ENCODE data around the gene SLC25A36.

SLC25A36 gene

GRCh38 chr3:140913728-140914127 lies 27.9 kb upstream of the SLC25A36 start:
- Histone ChIP-seq H3K27me3 (ENCODE audit: low read depth, low read length) (no peaks in the 10 kb centered on the region), H3K27ac (ENCODE audit: low read length) (no peak overlapping the region), H3K4me3 (ENCODE audit: low read depth in 1 of 2, low read length in 2 of 2) (no peak overlapping the region), H3K4me1 (ENCODE audit: control insufficient read depth in 1 of 2, insufficient read depth in 2 of 2, low read length in 2 of 2) (no peaks in the 10 kb centered on the region), H3K9me3 (ENCODE audit: control insufficient read depth in 1 of 2, low read length in 2 of 2) (no peaks in the 10 kb centered on the region), H3K36me3 (ENCODE audit: control insufficient read depth in 1 of 2, insufficient read depth in 2 of 2, low read length in 2 of 2) (no peaks in the 10 kb centered on the region)

- no peaks in the 10 kb centered on the region for H3K27me3 ChIP-seq (ENCODE audit: low read depth, low read length)
- no peaks in the 10 kb centered on the region for H3K36me3 ChIP-seq (ENCODE audit: control insufficient read depth in 1 of 2, insufficient read depth in 2 of 2, low read length in 2 of 2)
- H3K4me3 ChIP-seq (ENCODE audit: low read depth in 1 of 2, low read length in 2 of 2), result no peak overlapping the region
- H3K9me3 ChIP-seq (ENCODE audit: control insufficient read depth in 1 of 2, low read length in 2 of 2), result no peaks in the 10 kb centered on the region
- H3K27ac ChIP-seq (ENCODE audit: low read length), result no peak overlapping the region
- no peaks in the 10 kb centered on the region for H3K4me1 ChIP-seq (ENCODE audit: control insufficient read depth in 1 of 2, insufficient read depth in 2 of 2, low read length in 2 of 2)
Observed at GRCh38 chr3:140914384-140914945, 27.2 kb upstream of the SLC25A36 start.

GRCh38 chr3:140916603-140917002 lies 25.0 kb upstream of the SLC25A36 start:
- Histone ChIP-seq H3K4me1 (ENCODE audit: control insufficient read depth in 1 of 2, insufficient read depth in 2 of 2, low read length in 2 of 2) (no peaks in the 10 kb centered on the region), H3K9me3 (ENCODE audit: control insufficient read depth in 1 of 2, low read length in 2 of 2) (no peaks in the 10 kb centered on the region), H3K27me3 (ENCODE audit: low read depth, low read length) (no peaks in the 10 kb centered on the region), H3K27ac (ENCODE audit: low read length) (no peak overlapping the region), H3K4me3 (ENCODE audit: low read depth in 1 of 2, low read length in 2 of 2) (no peak overlapping the region), H3K36me3 (ENCODE audit: control insufficient read depth in 1 of 2, insufficient read depth in 2 of 2, low read length in 2 of 2) (no peaks in the 10 kb centered on the region)

- Histone ChIP-seq H3K36me3 (ENCODE audit: control insufficient read depth in 1 of 2, insufficient read depth in 2 of 2, low read length in 2 of 2) (no peaks in the 10 kb centered on the region), H3K9me3 (ENCODE audit: control insufficient read depth in 1 of 2, low read length in 2 of 2) (no peaks in the 10 kb centered on the region), H3K4me1 (ENCODE audit: control insufficient read depth in 1 of 2, insufficient read depth in 2 of 2, low read length in 2 of 2) (no peaks in the 10 kb centered on the region), H3K4me3 (ENCODE audit: low read depth in 1 of 2, low read length in 2 of 2) (no peak overlapping the region), H3K27me3 (ENCODE audit: low read depth, low read length) (no peaks in the 10 kb centered on the region), H3K27ac (ENCODE audit: low read length) (no peak overlapping the region)
Observed at GRCh38 chr3:140917772-140918171, 23.9 kb upstream of the SLC25A36 start.

GRCh38 chr3:140920029-140920428 lies 21.6 kb upstream of the SLC25A36 start:
- Histone ChIP-seq H3K4me1 (ENCODE audit: control insufficient read depth in 1 of 2, insufficient read depth in 2 of 2, low read length in 2 of 2) (no peaks in the 10 kb centered on the region), H3K4me3 (ENCODE audit: low read depth in 1 of 2, low read length in 2 of 2) (no peak overlapping the region), H3K27ac (ENCODE audit: low read length) (no peak overlapping the region), H3K36me3 (ENCODE audit: control insufficient read depth in 1 of 2, insufficient read depth in 2 of 2, low read length in 2 of 2) (no peaks in the 10 kb centered on the region), H3K27me3 (ENCODE audit: low read depth, low read length) (no peaks in the 10 kb centered on the region), H3K9me3 (ENCODE audit: control insufficient read depth in 1 of 2, low read length in 2 of 2) (no peaks in the 10 kb centered on the region)

GRCh38 chr3:140922634-140923033 lies 19.0 kb upstream of the SLC25A36 start:
- Histone ChIP-seq H3K4me3 (ENCODE audit: low read depth in 1 of 2, low read length in 2 of 2) (no peak overlapping the region), H3K27ac (ENCODE audit: low read length) (no peak overlapping the region), H3K9me3 (ENCODE audit: control insufficient read depth in 1 of 2, low read length in 2 of 2) (no peaks in the 10 kb centered on the region), H3K27me3 (ENCODE audit: low read depth, low read length) (no peaks in the 10 kb centered on the region), H3K36me3 (ENCODE audit: control insufficient read depth in 1 of 2, insufficient read depth in 2 of 2, low read length in 2 of 2) (no peaks in the 10 kb centered on the region), H3K4me1 (ENCODE audit: control insufficient read depth in 1 of 2, insufficient read depth in 2 of 2, low read length in 2 of 2) (no peaks in the 10 kb centered on the region)

- Histone ChIP-seq H3K27me3 (ENCODE audit: low read depth, low read length) (no peaks in the 10 kb centered on the region), H3K27ac (ENCODE audit: low read length) (no peak overlapping the region)
Observed at GRCh38 chr3:140924097-140924873, 17.4 kb upstream of the SLC25A36 start.

GRCh38 chr3:140927279-140928069 lies 14.2 kb upstream of the SLC25A36 start:
- Histone ChIP-seq H3K36me3 (ENCODE audit: control insufficient read depth in 1 of 2, insufficient read depth in 2 of 2, low read length in 2 of 2) (no peaks in the 10 kb centered on the region), H3K4me1 (ENCODE audit: control insufficient read depth in 1 of 2, insufficient read depth in 2 of 2, low read length in 2 of 2) (no peaks in the 10 kb centered on the region), H3K9me3 (ENCODE audit: control insufficient read depth in 1 of 2, low read length in 2 of 2) (no peaks in the 10 kb centered on the region), H3K27ac (ENCODE audit: low read length) (no peak overlapping the region), H3K27me3 (ENCODE audit: low read depth, low read length) (no peaks in the 10 kb centered on the region), H3K4me3 (ENCODE audit: low read depth in 1 of 2, low read length in 2 of 2) (no peak overlapping the region)

More at GRCh38 chr3:140924097-140924873, 17.4 kb upstream of the SLC25A36 start:
- no peaks in the 10 kb centered on the region for H3K4me1 ChIP-seq (ENCODE audit: control insufficient read depth in 1 of 2, insufficient read depth in 2 of 2, low read length in 2 of 2)
- H3K4me3 ChIP-seq (ENCODE audit: low read depth in 1 of 2, low read length in 2 of 2), result no peak overlapping the region
- no peaks in the 10 kb centered on the region for H3K9me3 ChIP-seq (ENCODE audit: control insufficient read depth in 1 of 2, low read length in 2 of 2)
- no peaks in the 10 kb centered on the region for H3K36me3 ChIP-seq (ENCODE audit: control insufficient read depth in 1 of 2, insufficient read depth in 2 of 2, low read length in 2 of 2)

GRCh38 chr3:140929446-140929845 lies 12.2 kb upstream of the SLC25A36 start:
- H3K4me1 ChIP-seq (ENCODE audit: control insufficient read depth in 1 of 2, insufficient read depth in 2 of 2, low read length in 2 of 2), result no peaks in the 10 kb centered on the region
- H3K27me3 ChIP-seq (ENCODE audit: low read depth, low read length), result no peaks in the 10 kb centered on the region
- H3K4me3 ChIP-seq (ENCODE audit: low read depth in 1 of 2, low read length in 2 of 2), result no peak overlapping the region
- H3K36me3 ChIP-seq (ENCODE audit: control insufficient read depth in 1 of 2, insufficient read depth in 2 of 2, low read length in 2 of 2), result no peaks in the 10 kb centered on the region
- H3K27ac ChIP-seq (ENCODE audit: low read length), result no peak overlapping the region
- no peaks in the 10 kb centered on the region for H3K9me3 ChIP-seq (ENCODE audit: control insufficient read depth in 1 of 2, low read length in 2 of 2)

GRCh38 chr3:140931016-140931454 lies 10.6 kb upstream of the SLC25A36 start:
- no peaks in the 10 kb centered on the region for H3K27me3 ChIP-seq (ENCODE audit: low read depth, low read length)
- no peak overlapping the region for H3K4me3 ChIP-seq (ENCODE audit: low read depth in 1 of 2, low read length in 2 of 2)

GRCh38 chr3:140931801-140932200 lies 9.8 kb upstream of the SLC25A36 start:
- H3K4me3 ChIP-seq (ENCODE audit: low read depth in 1 of 2, low read length in 2 of 2), result no peak overlapping the region
- H3K4me1 ChIP-seq (ENCODE audit: control insufficient read depth in 1 of 2, insufficient read depth in 2 of 2, low read length in 2 of 2), result no peaks in the 10 kb centered on the region
- no peak overlapping the region for H3K27ac ChIP-seq (ENCODE audit: low read length)
- peaks cover 0 to 2% of the 10 kb centered on the region in 2 donors for H3K9me3 ChIP-seq (ENCODE audit: control insufficient read depth in 1 of 2, low read length in 2 of 2)
- H3K27me3 ChIP-seq (ENCODE audit: low read depth, low read length), result no peaks in the 10 kb centered on the region
- H3K36me3 ChIP-seq (ENCODE audit: control insufficient read depth in 1 of 2, insufficient read depth in 2 of 2, low read length in 2 of 2), result no peaks in the 10 kb centered on the region

More at GRCh38 chr3:140931016-140931454, 10.6 kb upstream of the SLC25A36 start:
- no peaks in the 10 kb centered on the region for H3K4me1 ChIP-seq (ENCODE audit: control insufficient read depth in 1 of 2, insufficient read depth in 2 of 2, low read length in 2 of 2)
- H3K9me3 ChIP-seq (ENCODE audit: control insufficient read depth in 1 of 2, low read length in 2 of 2), result peaks cover 0 to 2% of the 10 kb centered on the region in 2 donors
- no peaks in the 10 kb centered on the region for H3K36me3 ChIP-seq (ENCODE audit: control insufficient read depth in 1 of 2, insufficient read depth in 2 of 2, low read length in 2 of 2)
- H3K27ac ChIP-seq (ENCODE audit: low read length), result no peak overlapping the region

Measured in muscle layer of duodenum (tissue), 2 donors.